HCT116 (cell line): Measurements from ENCODE around the gene DGKB.

Source experiments
- ATF3 ChIP-seq: IDR thresholded peaks from 2 replicates; pipeline ENCODE4 v1.6.1; 2012
- CEBPB ChIP-seq: IDR thresholded peaks from 2 replicates; pipeline ENCODE4 v1.6.1; 2012; ENCODE audit warnings: low read depth
- CTCF ChIP-seq, 3 experiments: fragments of 200-600 bp in 1 of 3; sonication (generic) in 1 of 3; IDR thresholded peaks in 2 of 3; conservative IDR thresholded peaks in 1 of 3; 2 replicates each; pipeline ENCODE4 v1.5.1; 2012 to 2017; ENCODE audit warnings: low read depth in 2 of 3, low read length in 2 of 3, antibody characterized with exemption in 1 of 3, borderline replicate concordance in 1 of 3, control low read depth in 1 of 3, mild to moderate bottlenecking in 1 of 3, mixed read lengths in 1 of 3, mixed run types in 1 of 3, moderate library complexity in 1 of 3; ENCODE audit not compliant: insufficient read depth in 1 of 3
- EZH2 ChIP-seq: fragments of 200-600 bp; sonication (generic); IDR thresholded peaks from 2 replicates; pipeline ENCODE4 v1.6.1; 2017; ENCODE audit warnings: antibody characterized with exemption, mixed run types
- EZH2phosphoT487 ChIP-seq: fragments of 200-600 bp; IDR thresholded peaks from 2 replicates; pipeline ENCODE4 v1.6.1; 2018; ENCODE audit warnings: antibody characterized with exemption, borderline replicate concordance
- MAX ChIP-seq: IDR thresholded peaks from 2 replicates; pipeline ENCODE4 v1.6.1; 2012
- POLR2A ChIP-seq: IDR thresholded peaks from 2 replicates; pipeline ENCODE4 v1.7.0; 2011; ENCODE audit warnings: borderline replicate concordance; ENCODE audit not compliant: insufficient read depth, insufficient read length; ENCODE audit errors: extremely low read depth
- POLR2AphosphoS5 ChIP-seq: IDR thresholded peaks from 2 replicates; pipeline ENCODE4 v1.6.1; 2011; ENCODE audit warnings: mild to moderate bottlenecking, low read depth, low read length, moderate library complexity
- RAD21 ChIP-seq: IDR thresholded peaks from 2 replicates; pipeline ENCODE4 v1.6.1; 2012; ENCODE audit warnings: low read depth, mild to moderate bottlenecking
- REST ChIP-seq: IDR thresholded peaks from 2 replicates; pipeline ENCODE4 v1.6.1; 2012; ENCODE audit warnings: low read depth
- SIN3A ChIP-seq: IDR thresholded peaks from 2 replicates; pipeline ENCODE4 v1.6.1; 2012; ENCODE audit warnings: low read depth
- SP1 ChIP-seq: IDR thresholded peaks from 2 replicates; pipeline ENCODE4 v1.6.1; 2012; ENCODE audit warnings: low read depth
- TCF7L2 ChIP-seq: IDR thresholded peaks from 2 replicates; pipeline ENCODE4 v1.7.0; 2011; ENCODE audit warnings: borderline replicate concordance, inconsistent platforms; ENCODE audit not compliant: insufficient read depth, insufficient read length; ENCODE audit errors: extremely low read depth
- YY1 ChIP-seq: IDR thresholded peaks from 2 replicates; pipeline ENCODE4 v1.6.1; 2011; ENCODE audit warnings: low read length, low read depth, moderate library complexity, mild to moderate bottlenecking; ENCODE audit not compliant: insufficient replicate concordance; ENCODE audit errors: extremely low read depth

GRCh38 chr7:14184292-14184864, 718.2 kb downstream of the DGKB start:
- TF ChIP-seq CTCF (IDR thresholded peaks at IDR 0.05 in 2 of 3, conservative IDR thresholded peaks at IDR 0.05 in 1 of 3; ENCODE audit: borderline replicate concordance in 1 of 3, insufficient read depth in 1 of 3, low read depth in 2 of 3, low read length in 2 of 3) = no peak
- TF ChIP-seq POLR2A = no peak
- no peak for TF ChIP-seq EZH2
- no peak for TF ChIP-seq CEBPB
- no peak for TF ChIP-seq SIN3A
- no peak for TF ChIP-seq ATF3
- TF ChIP-seq SP1 = no peak
- no peak for TF ChIP-seq EZH2phosphoT487
- no peak for TF ChIP-seq POLR2AphosphoS5
- no peak for TF ChIP-seq MAX
- no peak for TF ChIP-seq REST
- no peak for TF ChIP-seq TCF7L2
- TF ChIP-seq YY1 = no peak
- no peak for TF ChIP-seq RAD21
